ENCODE results near the gene EPS8. TPM values are rescaled to one million over a fixed set of nuclear protein-coding genes. Genes with fewer than 3 reads are reported as not detected.

EPS8 gene
- total RNA-seq, 1 experiment from 2014 or later: 13.9 TPM

DNA sequence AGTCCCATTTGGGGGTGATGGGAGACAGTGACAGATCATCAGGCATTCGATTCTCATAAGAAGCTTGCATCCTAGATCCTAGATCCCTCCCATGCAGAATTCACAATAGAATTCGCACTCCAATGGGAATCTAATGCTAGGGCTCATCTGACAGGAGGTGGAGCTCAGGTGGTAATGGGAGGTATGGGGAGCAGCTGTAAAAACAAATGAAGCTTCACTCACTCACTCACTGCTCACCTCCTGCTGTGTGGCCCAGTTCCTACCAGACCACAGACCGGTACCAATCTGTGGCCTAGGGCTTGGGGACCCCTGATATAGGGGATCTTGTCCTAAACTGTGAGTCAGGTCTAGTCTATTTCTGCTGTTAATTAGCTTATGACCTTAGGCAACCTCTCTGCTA lies 40.1 kb upstream of the EPS8 start:
- Mint-ChIP-seq H3K36me3 (ENCODE audit: insufficient read depth, unreplicated experiment) (no peaks in the 10 kb centered on the region), H3K27me3 (ENCODE audit: insufficient read depth, unreplicated experiment) (peaks cover 9% of the 10 kb centered on the region), H3K27ac (ENCODE audit: unreplicated experiment) (no peak overlapping the region), H3K4me3 (ENCODE audit: unreplicated experiment) (no peak overlapping the region), H3K9me3 (ENCODE audit: unreplicated experiment) (no peaks in the 10 kb centered on the region), H3K4me1 (ENCODE audit: low read depth, unreplicated experiment) (no peaks in the 10 kb centered on the region)
- Histone ChIP-seq H3K36me3 (ENCODE audit: control insufficient read depth, insufficient read depth, low read length) (no peaks in the 10 kb centered on the region), H3K4me1 (no peaks in the 10 kb centered on the region), H3K4me3 (ENCODE audit: low read depth, low read length) (no peak overlapping the region), H3K27me3 (replicated peaks; ENCODE audit: control insufficient read depth, insufficient read depth, low read length) (no peaks in the 10 kb centered on the region), H3K9me3 (no peaks in the 10 kb centered on the region)
- intact Hi-C loops (cut with micrococcal nuclease; ENCODE audit: unreplicated experiment): no loop called here
- CTCF ChIA-PET: no interaction called here
- POLR2A ChIA-PET: no interaction called here
- TF ChIP-seq, protein P1, sequence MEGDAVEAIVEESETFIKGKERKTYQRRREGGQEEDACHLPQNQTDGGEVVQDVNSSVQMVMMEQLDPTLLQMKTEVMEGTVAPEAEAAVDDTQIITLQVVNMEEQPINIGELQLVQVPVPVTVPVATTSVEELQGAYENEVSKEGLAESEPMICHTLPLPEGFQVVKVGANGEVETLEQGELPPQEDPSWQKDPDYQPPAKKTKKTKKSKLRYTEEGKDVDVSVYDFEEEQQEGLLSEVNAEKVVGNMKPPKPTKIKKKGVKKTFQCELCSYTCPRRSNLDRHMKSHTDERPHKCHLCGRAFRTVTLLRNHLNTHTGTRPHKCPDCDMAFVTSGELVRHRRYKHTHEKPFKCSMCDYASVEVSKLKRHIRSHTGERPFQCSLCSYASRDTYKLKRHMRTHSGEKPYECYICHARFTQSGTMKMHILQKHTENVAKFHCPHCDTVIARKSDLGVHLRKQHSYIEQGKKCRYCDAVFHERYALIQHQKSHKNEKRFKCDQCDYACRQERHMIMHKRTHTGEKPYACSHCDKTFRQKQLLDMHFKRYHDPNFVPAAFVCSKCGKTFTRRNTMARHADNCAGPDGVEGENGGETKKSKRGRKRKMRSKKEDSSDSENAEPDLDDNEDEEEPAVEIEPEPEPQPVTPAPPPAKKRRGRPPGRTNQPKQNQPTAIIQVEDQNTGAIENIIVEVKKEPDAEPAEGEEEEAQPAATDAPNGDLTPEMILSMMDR (IDR thresholded peaks at IDR 0.05; ENCODE audit: insufficient read depth in 1 of 2, low read depth in 1 of 2, low read length in 1 of 2, severe bottlenecking in 1 of 2, unreplicated experiment in 1 of 2): no peak
- no peak for DNase-seq
- no TSS peak for BruUV-seq (replicated peaks)

DNA sequence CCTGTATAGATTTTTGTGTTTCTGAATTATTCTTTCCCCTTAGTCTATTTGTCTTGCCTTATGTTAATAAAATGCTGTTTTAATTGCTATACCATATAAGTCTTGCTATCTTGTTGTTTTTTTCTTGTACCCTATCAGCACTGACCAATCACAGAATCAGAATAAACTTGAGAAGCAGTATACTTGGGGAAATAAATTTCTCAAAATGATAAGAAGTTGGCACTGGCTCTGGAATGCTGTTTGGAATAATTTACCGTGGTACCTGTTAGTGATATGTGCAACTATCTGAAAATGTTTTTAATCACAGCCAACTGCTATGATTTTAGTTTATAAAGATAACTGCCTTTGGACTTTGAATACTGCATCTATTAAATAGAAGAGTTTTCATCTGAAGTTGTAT lies 37.9 kb upstream of the EPS8 start:
- Histone ChIP-seq H3K4me3 (ENCODE audit: low read depth, low read length) (no peak overlapping the region), H3K9me3 (no peaks in the 10 kb centered on the region), H3K36me3 (ENCODE audit: control insufficient read depth, insufficient read depth, low read length) (no peaks in the 10 kb centered on the region), H3K27me3 (replicated peaks; ENCODE audit: control insufficient read depth, insufficient read depth, low read length) (no peaks in the 10 kb centered on the region), H3K4me1 (no peaks in the 10 kb centered on the region)
- Mint-ChIP-seq H3K4me1 (ENCODE audit: low read depth, unreplicated experiment) (peaks cover 6% of the 10 kb centered on the region), H3K9me3 (ENCODE audit: unreplicated experiment) (no peaks in the 10 kb centered on the region), H3K36me3 (ENCODE audit: insufficient read depth, unreplicated experiment) (no peaks in the 10 kb centered on the region), H3K4me3 (ENCODE audit: unreplicated experiment) (no peak overlapping the region), H3K27ac (ENCODE audit: unreplicated experiment) (no peak overlapping the region), H3K27me3 (ENCODE audit: insufficient read depth, unreplicated experiment) (peaks cover 8% of the 10 kb centered on the region)
- ChIA-PET CTCF (no interaction called here), POLR2A (no interaction called here)
- DNase-seq: no peak
- BruUV-seq (replicated peaks): no TSS peak
- intact Hi-C loops (cut with micrococcal nuclease; ENCODE audit: unreplicated experiment): no loop called here
- TF ChIP-seq, protein P1 (IDR thresholded peaks at IDR 0.05; ENCODE audit: insufficient read depth in 1 of 2, low read depth in 1 of 2, low read length in 1 of 2, severe bottlenecking in 1 of 2, unreplicated experiment in 1 of 2): no peak

DNA sequence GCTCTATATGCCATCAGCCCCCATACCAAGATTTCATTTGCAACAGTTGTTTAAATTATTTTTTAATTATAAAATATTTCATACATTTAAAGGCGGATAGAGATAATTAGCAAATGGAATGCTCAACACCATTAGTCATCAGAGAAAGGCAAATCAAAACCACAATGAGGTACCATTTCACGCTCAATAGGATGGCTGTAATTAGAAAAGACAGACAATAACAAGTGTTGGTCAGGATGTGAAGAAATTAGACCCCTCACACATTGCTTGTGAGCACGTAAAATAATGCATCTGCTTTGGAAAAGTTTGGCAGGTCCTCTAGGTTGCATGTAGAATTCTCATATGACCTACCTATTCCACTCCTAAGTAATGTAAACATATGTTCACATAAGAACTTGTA lies 35.3 kb upstream of the EPS8 start:
- BruUV-seq (replicated peaks): no TSS peak
- DNase-seq: no peak
- no peak overlapping the region for H3K4me3 ChIP-seq (ENCODE audit: low read depth, low read length)
- TF ChIP-seq, protein P1 (IDR thresholded peaks at IDR 0.05; ENCODE audit: insufficient read depth in 1 of 2, low read depth in 1 of 2, low read length in 1 of 2, severe bottlenecking in 1 of 2, unreplicated experiment in 1 of 2): no peak
- intact Hi-C loops (cut with micrococcal nuclease; ENCODE audit: unreplicated experiment): no loop called here
- H3K9me3 ChIP-seq: no peaks in the 10 kb centered on the region
- Mint-ChIP-seq H3K27me3 (ENCODE audit: insufficient read depth, unreplicated experiment) (no peaks in the 10 kb centered on the region), H3K36me3 (ENCODE audit: insufficient read depth, unreplicated experiment) (no peaks in the 10 kb centered on the region), H3K9me3 (ENCODE audit: unreplicated experiment) (no peaks in the 10 kb centered on the region), H3K4me3 (ENCODE audit: unreplicated experiment) (no peak overlapping the region), H3K27ac (ENCODE audit: unreplicated experiment) (no peak overlapping the region), H3K4me1 (ENCODE audit: low read depth, unreplicated experiment) (peaks cover 15% of the 10 kb centered on the region)
- ChIA-PET CTCF (no interaction called here), POLR2A (no interaction called here)
- no peaks in the 10 kb centered on the region; the same call in 1 of the 2 replicates for H3K4me1 ChIP-seq
- H3K27me3 ChIP-seq (replicated peaks; ENCODE audit: control insufficient read depth, insufficient read depth, low read length): no peaks in the 10 kb centered on the region
- no peaks in the 10 kb centered on the region for H3K36me3 ChIP-seq (ENCODE audit: control insufficient read depth, insufficient read depth, low read length)

Measured in Caco-2 (cell line).